Activated naive CD4-positive, alpha-beta T cell treated with anti-CD3 and anti-CD28 coated beads, Interleukin-2, amount 50 U/mL, for 16 hours (primary cell): ENCODE results near the gene SPRED3.

Source experiments
- DNase-seq: peaks from one replicate; pipeline ENCODE4 v3.0.0-alpha.2; 2020

The SPRED3 gene

GRCh38 chr19:38422438-38422837 is 33.9 kb downstream of the SPRED3 start:
- DNase-seq, result no peak

DNA sequence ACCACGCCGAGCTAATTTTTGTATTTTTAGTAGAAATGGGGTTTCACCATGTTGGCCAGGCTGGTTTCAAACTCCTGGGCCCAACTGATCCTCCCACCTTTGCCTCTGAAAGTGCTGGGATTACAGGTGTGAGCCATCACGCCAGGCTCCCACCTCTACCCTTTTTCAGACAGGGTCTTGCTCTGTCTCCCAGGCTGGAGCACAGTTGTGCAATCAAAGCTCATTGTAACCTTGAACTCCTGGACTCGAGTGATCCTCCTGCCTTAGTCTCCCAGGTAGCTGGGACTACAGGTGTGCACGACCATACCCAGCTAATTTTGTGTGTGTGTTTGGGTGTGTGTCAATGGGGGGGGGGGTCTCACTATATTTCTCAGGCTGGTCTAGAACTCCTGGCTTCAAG is 35.8 kb downstream of the SPRED3 start:
- DNase-seq, result no peak

DNA sequence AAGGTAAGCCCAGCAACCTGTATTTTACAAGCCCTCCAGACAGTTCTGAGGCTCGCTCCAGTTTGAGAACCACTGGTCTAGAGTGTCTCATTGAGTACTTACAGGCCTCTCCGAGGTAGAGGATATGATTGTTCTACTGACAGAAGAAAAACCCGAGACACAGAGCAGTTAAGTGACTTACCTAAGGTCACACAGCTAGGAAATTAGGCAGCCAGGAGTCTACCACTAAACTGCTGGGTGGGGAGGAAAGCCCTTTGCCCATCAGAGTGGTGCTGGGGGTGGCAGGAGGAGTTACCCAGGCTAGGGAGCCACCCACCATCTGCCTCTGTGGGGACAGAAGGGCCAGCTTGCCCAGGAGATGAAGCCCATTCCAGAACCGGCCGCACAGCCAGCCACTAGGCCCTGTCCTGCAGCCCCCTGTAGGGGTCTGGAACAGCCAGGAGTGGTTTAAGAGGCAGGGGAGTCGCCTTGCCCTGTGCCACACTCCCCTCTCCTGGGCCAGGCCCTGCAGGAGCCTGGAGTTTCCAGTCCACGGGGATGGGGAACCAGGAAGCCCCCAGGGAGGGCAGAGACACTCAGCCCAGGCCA is 36.8 kb downstream of the SPRED3 start:
- no peak for DNase-seq

- peak; percentile 49 for DNase-seq
Observed at GRCh38 chr19:38425810-38426466, 37.4 kb downstream of the SPRED3 start, which contains the start of gene RASGRP4. Gene RASGRP4, minus strand, starts transcription at chr19:38426219. Its CDS starts 128 bp downstream, at chr19:38426091.

DNA sequence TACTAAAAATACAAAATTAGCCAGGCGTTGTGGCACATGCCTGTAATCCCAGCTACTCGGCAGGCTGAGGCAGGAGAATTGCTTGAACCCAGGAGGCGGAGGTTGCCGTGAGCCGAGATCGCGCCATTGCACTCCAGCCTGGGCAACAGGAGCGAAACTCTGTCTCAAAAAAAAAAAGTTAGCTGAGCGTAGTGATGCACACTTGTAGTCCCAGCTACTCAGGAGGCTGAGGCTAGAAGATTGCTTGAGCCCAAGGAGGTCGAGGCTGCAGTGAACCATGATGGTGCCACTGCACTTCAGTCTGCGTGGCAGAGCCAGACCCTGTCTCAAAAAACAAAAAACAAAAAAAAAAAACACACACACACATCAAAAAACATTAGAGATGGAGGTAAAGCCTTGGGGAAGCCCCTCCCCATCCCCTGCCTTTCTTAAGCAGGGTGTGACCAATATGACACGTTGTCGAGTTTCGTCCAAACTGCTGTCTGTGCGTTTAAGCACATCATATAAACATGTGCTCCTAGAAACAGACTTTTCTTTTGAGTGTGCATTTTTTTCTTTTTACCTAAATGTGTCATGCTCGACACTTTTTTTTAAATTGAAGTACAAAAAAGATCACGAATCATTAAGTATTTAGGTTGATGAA is 38.7 kb downstream of the SPRED3 start:
- DNase-seq, result peak; percentile 45

- peak; percentile 31 for DNase-seq
Observed at GRCh38 chr19:38429055-38429810, 40.7 kb downstream of the SPRED3 start.

DNA sequence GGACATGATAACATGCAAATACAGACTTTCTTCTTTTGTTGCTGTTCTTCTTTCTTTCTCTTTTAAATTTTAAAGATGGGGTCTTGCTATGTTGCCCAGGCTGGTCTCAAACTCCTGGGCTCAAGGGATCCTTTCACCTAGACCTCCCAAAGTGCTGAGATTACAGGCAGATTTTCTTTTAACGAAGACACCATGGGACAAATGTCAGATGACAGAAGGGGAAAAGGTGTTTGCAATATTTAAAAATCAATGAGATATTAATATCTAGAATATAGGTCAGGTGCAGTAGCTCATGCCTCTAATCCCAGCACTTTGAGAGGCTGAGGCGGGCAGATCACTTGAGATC is 41.3 kb downstream of the SPRED3 start:
- DNase-seq, result no peak

DNA sequence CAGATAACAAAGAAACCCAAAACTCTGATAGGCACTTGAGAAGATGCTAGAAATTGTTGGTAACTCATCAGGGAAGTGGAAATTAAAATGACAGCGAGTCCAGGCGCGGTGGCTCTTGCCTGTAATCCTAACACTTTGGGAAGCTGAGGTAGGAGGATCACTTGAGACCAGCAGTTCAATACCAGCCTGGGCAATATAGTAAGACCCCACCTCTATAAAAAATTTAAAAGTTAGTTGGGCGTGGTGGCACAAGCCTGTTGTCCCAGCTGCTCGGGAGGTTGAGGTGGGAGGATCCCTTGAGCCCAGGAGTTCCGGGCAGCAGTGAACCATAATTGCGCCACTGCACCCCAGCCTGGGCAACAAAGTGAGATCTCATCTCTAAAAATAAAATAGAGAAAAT is 42.4 kb downstream of the SPRED3 start:
- DNase-seq, result no peak

GRCh38 chr19:38433268-38433733 is 44.8 kb downstream of the SPRED3 start, which contains the start of gene RYR1:
Gene RYR1, plus strand, starts transcription at chr19:38433691. Its CDS starts 139 bp downstream, at chr19:38433830.
- DNase-seq, result peak; percentile 54

DNA sequence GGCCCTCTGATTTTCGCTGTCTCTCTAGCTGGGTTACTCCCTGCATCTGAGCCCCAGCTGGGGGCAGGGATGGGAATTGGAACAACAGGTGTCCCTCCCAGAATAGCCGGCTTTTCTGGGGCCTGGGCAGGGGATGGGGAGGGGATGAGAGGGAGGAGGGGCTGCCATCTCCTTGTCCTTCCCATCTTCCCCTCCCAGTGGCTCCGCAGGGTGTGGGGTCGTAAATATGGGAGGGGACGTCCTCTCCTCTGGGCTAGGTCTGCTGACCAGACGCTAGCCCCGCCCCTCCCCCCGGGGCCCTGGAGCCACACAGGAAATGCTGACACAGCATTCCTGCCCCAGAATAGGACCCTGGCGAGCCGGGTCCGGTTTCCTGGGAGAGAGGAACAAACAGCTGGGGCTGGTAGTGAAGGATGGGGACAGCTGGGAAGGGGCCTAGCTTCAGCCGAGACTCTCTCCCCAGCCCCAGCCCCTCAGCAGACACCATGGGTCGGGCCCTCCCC is 46.1 kb downstream of the SPRED3 start:
- DNase-seq, result no peak

- no peak for DNase-seq
Observed at GRCh38 chr19:38437295-38437694, 48.8 kb downstream of the SPRED3 start.

GRCh38 chr19:38437917-38438316 is 49.4 kb downstream of the SPRED3 start:
- DNase-seq, result no peak

- DNase-seq, result no peak
Observed at GRCh38 chr19:38440592-38440991, 52.1 kb downstream of the SPRED3 start.

GRCh38 chr19:38441657-38442348 is 53.3 kb downstream of the SPRED3 start:
- no peak for DNase-seq

DNA sequence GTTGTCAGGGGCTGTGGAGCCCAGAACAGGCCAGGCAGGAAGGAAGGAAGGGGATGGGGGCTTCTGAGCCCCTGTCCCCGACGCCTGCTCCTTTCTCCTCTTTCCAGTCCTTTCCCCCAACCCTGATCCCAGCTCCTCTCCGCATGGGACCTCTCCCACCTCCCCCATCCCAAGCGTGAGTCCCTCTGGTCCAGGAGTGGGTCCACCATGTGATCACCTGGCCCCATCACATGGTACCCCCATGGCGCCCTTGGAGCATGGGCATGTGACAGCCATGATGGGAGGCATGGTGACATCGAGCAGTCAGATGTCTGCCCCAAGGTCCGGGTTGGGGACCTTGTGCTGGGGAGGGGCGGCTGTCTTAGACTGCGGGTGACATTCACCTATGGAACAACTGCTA is 54.2 kb downstream of the SPRED3 start:
- DNase-seq, result no peak

- DNase-seq, result no peak
Observed at GRCh38 chr19:38443458-38443999, 55.0 kb downstream of the SPRED3 start.

DNA sequence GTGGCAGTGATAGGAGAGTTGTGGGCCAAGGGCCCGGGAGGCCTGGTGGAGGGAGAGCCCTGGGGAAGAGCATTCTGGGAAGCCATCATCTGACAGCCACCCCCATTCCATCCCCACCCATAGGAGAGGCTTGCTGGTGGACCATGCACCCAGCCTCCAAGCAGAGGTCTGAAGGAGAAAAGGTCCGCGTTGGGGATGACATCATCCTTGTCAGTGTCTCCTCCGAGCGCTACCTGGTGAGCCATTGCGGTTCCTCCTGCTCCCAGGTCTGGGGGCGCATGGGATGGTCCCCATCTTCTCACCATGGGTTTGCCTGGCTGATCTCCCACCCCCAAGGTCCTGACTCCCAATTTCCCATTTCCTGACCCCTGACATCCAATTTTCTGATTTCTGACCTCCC is 55.5 kb downstream of the SPRED3 start:
- DNase-seq, result no peak

DNA sequence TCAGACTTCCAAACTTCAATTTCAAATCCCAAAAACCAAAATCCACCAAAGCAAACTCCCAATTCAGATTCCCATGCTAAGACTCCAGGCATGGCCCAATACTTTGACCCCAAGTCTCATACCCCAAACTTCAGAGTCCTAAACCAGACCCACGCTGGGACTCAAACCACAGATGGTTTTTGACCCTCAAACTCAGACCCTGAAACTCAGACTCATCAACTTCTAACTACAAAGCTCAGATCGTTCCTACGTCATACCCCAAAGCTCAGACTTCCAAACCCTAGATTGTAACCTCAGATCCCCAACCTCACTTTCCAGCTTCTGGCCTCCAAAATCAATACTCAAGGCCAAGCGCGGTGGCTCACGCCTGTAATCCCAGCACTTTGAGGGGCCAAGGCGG is 56.9 kb downstream of the SPRED3 start:
- no peak for DNase-seq

- DNase-seq, result no peak
Observed at GRCh38 chr19:38448225-38448624, 59.7 kb downstream of the SPRED3 start.
